Endothelial cell of umbilical vein (primary cell): ENCODE data around the gene UBE2D2.

ENCODE experiments used
- EZH2 ChIP-seq: IDR thresholded peaks from 2 replicates; pipeline ENCODE4 v1.6.1; 2012; ENCODE audit warnings: borderline replicate concordance, low read depth, mild to moderate bottlenecking, moderate library complexity, low read length, inconsistent platforms; ENCODE audit not compliant: severe bottlenecking
- MYC ChIP-seq: IDR thresholded peaks from one replicate; pipeline ENCODE4 v1.6.1; 2011; ENCODE audit warnings: mild to moderate bottlenecking, low read depth, low read length
- TF ChIP-seq, protein P1 (sequence below), 2 donors: IDR thresholded peaks; 1 replicate in 1 of 2; 2 replicates in 1 of 2; pipeline ENCODE4 v1.5.1; 2011; ENCODE audit warnings: low read length in 2 of 2, mild to moderate bottlenecking in 2 of 2, moderate library complexity in 2 of 2, control low read depth in 1 of 2, inconsistent platforms in 1 of 2, low read depth in 1 of 2; ENCODE audit not compliant: insufficient read depth in 1 of 2; ENCODE audit errors: extremely low read depth in 1 of 2

DNA sequence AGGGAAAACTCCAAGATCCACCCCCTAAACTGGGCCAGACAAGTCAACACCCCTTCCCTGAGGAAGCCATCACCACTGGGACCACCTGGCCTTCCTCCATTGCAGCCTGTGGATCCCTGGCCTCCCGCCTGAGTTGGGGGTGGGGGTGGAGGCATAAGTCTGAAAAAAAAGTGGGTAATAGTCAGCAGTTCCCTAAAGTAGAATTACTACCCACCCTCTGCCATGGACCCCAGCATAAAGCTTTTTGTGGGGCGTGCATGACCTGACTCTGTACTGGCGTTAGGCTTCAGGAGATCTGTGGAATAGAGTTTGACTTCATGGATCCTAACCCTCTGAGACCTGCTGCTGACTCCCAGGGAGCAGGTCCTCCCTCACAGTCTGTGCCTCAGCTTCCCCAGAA, 85.0 kb downstream of the UBE2D2 start:
- TF ChIP-seq EZH2 (no peak), MYC (no peak)
- TF ChIP-seq, protein P1, sequence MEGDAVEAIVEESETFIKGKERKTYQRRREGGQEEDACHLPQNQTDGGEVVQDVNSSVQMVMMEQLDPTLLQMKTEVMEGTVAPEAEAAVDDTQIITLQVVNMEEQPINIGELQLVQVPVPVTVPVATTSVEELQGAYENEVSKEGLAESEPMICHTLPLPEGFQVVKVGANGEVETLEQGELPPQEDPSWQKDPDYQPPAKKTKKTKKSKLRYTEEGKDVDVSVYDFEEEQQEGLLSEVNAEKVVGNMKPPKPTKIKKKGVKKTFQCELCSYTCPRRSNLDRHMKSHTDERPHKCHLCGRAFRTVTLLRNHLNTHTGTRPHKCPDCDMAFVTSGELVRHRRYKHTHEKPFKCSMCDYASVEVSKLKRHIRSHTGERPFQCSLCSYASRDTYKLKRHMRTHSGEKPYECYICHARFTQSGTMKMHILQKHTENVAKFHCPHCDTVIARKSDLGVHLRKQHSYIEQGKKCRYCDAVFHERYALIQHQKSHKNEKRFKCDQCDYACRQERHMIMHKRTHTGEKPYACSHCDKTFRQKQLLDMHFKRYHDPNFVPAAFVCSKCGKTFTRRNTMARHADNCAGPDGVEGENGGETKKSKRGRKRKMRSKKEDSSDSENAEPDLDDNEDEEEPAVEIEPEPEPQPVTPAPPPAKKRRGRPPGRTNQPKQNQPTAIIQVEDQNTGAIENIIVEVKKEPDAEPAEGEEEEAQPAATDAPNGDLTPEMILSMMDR (IDR thresholded peaks at IDR 0.05; ENCODE audit: extremely low read depth in 1 of 2, insufficient read depth in 1 of 2, low read depth in 1 of 2, low read length in 2 of 2): no peak
